ENCODE data around the gene ETV5. TPM values are rescaled to one million over a fixed set of nuclear protein-coding genes. Genes with fewer than 3 reads are reported as not detected.
"Not testable (repeated sequence)": the region's sequence is repeated elsewhere in the genome, so short reads cannot be mapped to it uniquely, and the experiment has no call there.

The ETV5 gene
- total and polyA plus RNA-seq, 2 donors (not counting 3 experiments of a cell fraction or from before 2014, with no cell fraction given), result 8.8 to 40.9 TPM

DNA sequence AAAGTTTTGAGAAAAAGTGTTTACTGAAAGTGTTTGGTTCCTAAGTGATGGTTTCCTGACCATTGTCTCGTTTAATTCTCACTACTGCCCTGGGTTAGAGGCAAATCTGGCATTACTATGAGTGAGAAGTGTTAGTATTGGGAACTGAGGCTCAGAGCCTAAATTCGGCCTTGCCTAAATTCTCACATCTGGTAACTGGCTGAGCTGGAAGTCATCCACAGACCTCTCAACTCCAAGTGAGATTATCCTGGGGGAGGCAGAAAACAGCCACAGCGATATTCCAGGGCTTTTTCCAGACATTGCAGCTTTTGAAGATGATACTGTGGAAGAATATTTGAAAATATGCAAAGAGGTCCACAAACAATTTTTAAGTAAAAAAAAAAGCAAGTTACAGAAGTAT, 86.0 kb downstream of the ETV5 start:
- intact Hi-C loops (cut with micrococcal nuclease), result no loop called here
- Histone ChIP-seq H2AFZ (ENCODE audit: low read depth, low read length) (no peak overlapping the region), H3K27ac (ENCODE audit: insufficient read depth, low read depth, low read length) (no peak overlapping the region), H3K79me2 (ENCODE audit: control insufficient read depth, insufficient read depth, low read length) (no peaks in the 10 kb centered on the region), H3K36me3 (ENCODE audit: control insufficient read depth in 2 of 2, extremely low read depth in 1 of 2, insufficient read depth in 2 of 2, low read length in 2 of 2) (no peaks in the 10 kb centered on the region), H3K9me1 (replicated peaks; ENCODE audit: control insufficient read depth, extremely low read depth, insufficient read depth, low read length) (no peaks in the 10 kb centered on the region), H3K4me2 (ENCODE audit: insufficient read depth, low read length) (no peak overlapping the region), H3K27me3 (ENCODE audit: control insufficient read depth in 2 of 2, insufficient read depth in 2 of 2, low read length in 2 of 2) (peaks cover 3 to 5% of the 10 kb centered on the region in 2 experiments), H3K9me3 (replicated peaks; ENCODE audit: control insufficient read depth, insufficient read depth, low read length) (no peaks in the 10 kb centered on the region), H3K4me3 (replicated peaks in 1 of 3; ENCODE audit: insufficient read depth in 1 of 3, low read depth in 1 of 3, low read length in 3 of 3) (no peak overlapping the region), H3K9ac (replicated peaks; ENCODE audit: extremely low read depth, insufficient read depth, low read length) (no peak overlapping the region), H4K20me1 (replicated peaks; ENCODE audit: control insufficient read depth, extremely low read depth, insufficient read depth, low read length) (no peaks in the 10 kb centered on the region), H3K4me1 (ENCODE audit: control insufficient read depth, extremely low read depth, insufficient read depth, low read length) (no peaks in the 10 kb centered on the region)
- BruUV-seq (replicated peaks), result no TSS peak
- CTCF ChIA-PET, result no interaction called here
- DNase-seq (ENCODE audit: low read depth, low spot score), result no peak
- dilution Hi-C loops (cut with MboI; ENCODE audit: extremely low pct_ligation_motif_present, low sequenced_read_pairs), result no loop called here
- TF ChIP-seq MYC (IDR thresholded peaks at IDR 0.05; ENCODE audit: low read depth, low read length) (no peak), POLR2AphosphoS5 (IDR thresholded peaks at IDR 0.05; ENCODE audit: insufficient read depth, low read depth, low read length) (no peak), FOS (IDR thresholded peaks at IDR 0.05; ENCODE audit: borderline replicate concordance, insufficient read depth, low read length) (no peak)
- TF ChIP-seq, protein P1, sequence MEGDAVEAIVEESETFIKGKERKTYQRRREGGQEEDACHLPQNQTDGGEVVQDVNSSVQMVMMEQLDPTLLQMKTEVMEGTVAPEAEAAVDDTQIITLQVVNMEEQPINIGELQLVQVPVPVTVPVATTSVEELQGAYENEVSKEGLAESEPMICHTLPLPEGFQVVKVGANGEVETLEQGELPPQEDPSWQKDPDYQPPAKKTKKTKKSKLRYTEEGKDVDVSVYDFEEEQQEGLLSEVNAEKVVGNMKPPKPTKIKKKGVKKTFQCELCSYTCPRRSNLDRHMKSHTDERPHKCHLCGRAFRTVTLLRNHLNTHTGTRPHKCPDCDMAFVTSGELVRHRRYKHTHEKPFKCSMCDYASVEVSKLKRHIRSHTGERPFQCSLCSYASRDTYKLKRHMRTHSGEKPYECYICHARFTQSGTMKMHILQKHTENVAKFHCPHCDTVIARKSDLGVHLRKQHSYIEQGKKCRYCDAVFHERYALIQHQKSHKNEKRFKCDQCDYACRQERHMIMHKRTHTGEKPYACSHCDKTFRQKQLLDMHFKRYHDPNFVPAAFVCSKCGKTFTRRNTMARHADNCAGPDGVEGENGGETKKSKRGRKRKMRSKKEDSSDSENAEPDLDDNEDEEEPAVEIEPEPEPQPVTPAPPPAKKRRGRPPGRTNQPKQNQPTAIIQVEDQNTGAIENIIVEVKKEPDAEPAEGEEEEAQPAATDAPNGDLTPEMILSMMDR (IDR thresholded peaks at IDR 0.05; ENCODE audit: extremely low read depth in 1 of 2, insufficient read depth in 1 of 2, low read depth in 1 of 2, low read length in 2 of 2), result no peak
- FAIRE-seq, result no peak
- POLR2A ChIA-PET, result no interaction called here

DNA sequence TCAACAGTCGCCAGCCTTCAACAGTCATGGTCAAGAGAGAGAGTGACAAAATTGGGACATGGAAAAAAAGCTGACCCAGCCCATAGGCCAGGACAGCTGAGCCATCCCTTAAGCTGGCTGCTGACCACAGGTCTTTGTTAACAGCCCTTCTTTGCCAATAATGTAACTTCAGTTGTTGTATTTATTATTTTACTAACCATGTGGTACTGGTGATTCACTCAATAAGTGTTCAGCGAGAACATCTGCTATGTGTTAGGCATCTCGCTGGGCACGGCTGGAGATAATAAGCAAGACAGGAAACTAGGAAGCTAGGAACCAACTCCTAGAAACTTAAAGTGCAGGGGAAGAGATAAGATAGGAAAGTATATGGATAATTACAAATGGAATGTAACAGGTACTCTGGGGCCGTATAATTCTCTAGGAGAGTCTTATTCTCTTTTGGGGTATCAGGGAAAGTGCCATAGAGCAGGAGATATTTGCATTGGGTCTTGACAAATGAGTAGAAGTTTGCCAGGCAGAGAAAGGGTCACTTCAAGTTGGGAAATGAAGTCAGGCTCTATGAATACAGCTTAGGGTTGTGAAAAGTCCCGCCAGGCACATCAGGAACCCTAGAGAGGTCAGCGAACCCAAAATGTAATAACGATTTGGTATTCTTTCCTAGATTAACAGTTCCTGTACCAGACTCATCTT, 87.1 kb downstream of the ETV5 start:
- Histone ChIP-seq H3K4me2 (ENCODE audit: insufficient read depth, low read length) (no peak overlapping the region), H3K9me3 (replicated peaks; ENCODE audit: control insufficient read depth, insufficient read depth, low read length) (no peaks in the 10 kb centered on the region), H3K79me2 (ENCODE audit: control insufficient read depth, insufficient read depth, low read length) (no peaks in the 10 kb centered on the region), H3K36me3 (ENCODE audit: control insufficient read depth in 2 of 2, extremely low read depth in 1 of 2, insufficient read depth in 2 of 2, low read length in 2 of 2) (no peaks in the 10 kb centered on the region), H3K9ac (replicated peaks; ENCODE audit: extremely low read depth, insufficient read depth, low read length) (no peak overlapping the region), H3K9me1 (replicated peaks; ENCODE audit: control insufficient read depth, extremely low read depth, insufficient read depth, low read length) (no peaks in the 10 kb centered on the region), H3K4me1 (ENCODE audit: control insufficient read depth, extremely low read depth, insufficient read depth, low read length) (no peaks in the 10 kb centered on the region), H4K20me1 (replicated peaks; ENCODE audit: control insufficient read depth, extremely low read depth, insufficient read depth, low read length) (no peaks in the 10 kb centered on the region), H3K4me3 (replicated peaks in 1 of 3; ENCODE audit: insufficient read depth in 1 of 3, low read depth in 1 of 3, low read length in 3 of 3) (no peak overlapping the region), H2AFZ (ENCODE audit: low read depth, low read length) (no peak overlapping the region), H3K27me3 (ENCODE audit: control insufficient read depth in 2 of 2, insufficient read depth in 2 of 2, low read length in 2 of 2) (peaks cover 3 to 5% of the 10 kb centered on the region in 2 experiments), H3K27ac (ENCODE audit: insufficient read depth, low read depth, low read length) (no peak overlapping the region)
- dilution Hi-C loops (cut with MboI; ENCODE audit: extremely low pct_ligation_motif_present, low sequenced_read_pairs), result no loop called here
- FAIRE-seq (no peak), DNase-seq (ENCODE audit: low read depth, low spot score) (no peak)
- ChIA-PET CTCF (interaction anchor here (0.9 kb wide), 1 partner anchor 13 kb away, joined by 3 read pairs; no protein-coding TSS in a partner anchor), POLR2A (no interaction called here)
- no peak for TF ChIP-seq JUN (IDR thresholded peaks at IDR 0.05; ENCODE audit: borderline replicate concordance, insufficient read depth, insufficient read length, low read depth)
- intact Hi-C loops (cut with micrococcal nuclease), result no loop called here
- no TSS peak for BruUV-seq (replicated peaks)

DNA sequence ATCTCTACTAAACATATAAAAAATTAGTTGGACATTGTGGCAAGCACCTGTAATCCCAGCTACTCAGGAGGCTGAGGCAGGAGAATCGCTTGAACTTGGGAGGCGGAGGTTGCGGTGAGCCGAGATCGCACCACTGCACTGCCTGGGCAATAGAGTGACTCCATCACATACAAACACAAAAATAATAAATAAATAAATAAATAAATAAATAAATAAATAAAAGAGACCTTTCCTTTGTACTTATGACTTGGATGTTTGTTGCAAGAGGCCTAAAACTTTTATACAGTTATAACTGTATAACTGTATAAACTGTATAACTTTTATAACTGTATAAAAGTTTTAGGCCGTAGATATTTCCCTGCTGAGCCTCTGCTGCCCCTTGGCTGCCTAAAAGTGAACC, 87.6 kb downstream of the ETV5 start:
- H3K79me2 ChIP-seq (ENCODE audit: control insufficient read depth, insufficient read depth, low read length); H3K27me3 ChIP-seq (ENCODE audit: control insufficient read depth in 2 of 2, insufficient read depth in 2 of 2, low read length in 2 of 2); H3K27ac ChIP-seq (ENCODE audit: insufficient read depth, low read depth, low read length); H2AFZ ChIP-seq (ENCODE audit: low read depth, low read length); BruUV-seq (replicated peaks); intact Hi-C loops (cut with micrococcal nuclease); POLR2A ChIA-PET; H3K4me2 ChIP-seq (ENCODE audit: insufficient read depth, low read length); H3K9me3 ChIP-seq (replicated peaks; ENCODE audit: control insufficient read depth, insufficient read depth, low read length); H3K36me3 ChIP-seq (ENCODE audit: control insufficient read depth in 2 of 2, extremely low read depth in 1 of 2, insufficient read depth in 2 of 2, low read length in 2 of 2); H3K9ac ChIP-seq (replicated peaks; ENCODE audit: extremely low read depth, insufficient read depth, low read length); H3K9me1 ChIP-seq (replicated peaks; ENCODE audit: control insufficient read depth, extremely low read depth, insufficient read depth, low read length); H4K20me1 ChIP-seq (replicated peaks; ENCODE audit: control insufficient read depth, extremely low read depth, insufficient read depth, low read length); dilution Hi-C loops (cut with MboI; ENCODE audit: extremely low pct_ligation_motif_present, low sequenced_read_pairs); H3K4me1 ChIP-seq (ENCODE audit: control insufficient read depth, extremely low read depth, insufficient read depth, low read length); DNase-seq (ENCODE audit: low read depth, low spot score); H3K4me3 ChIP-seq (replicated peaks in 1 of 3; ENCODE audit: insufficient read depth in 1 of 3, low read depth in 1 of 3, low read length in 3 of 3); FAIRE-seq: not testable (repeated sequence)
- CTCF ChIA-PET, result interaction anchor here (0.9 to 1.8 kb wide), 2 partner anchors 11 to 12 kb away, joined by 3 read pairs; no protein-coding TSS in a partner anchor
